ENCODE data around the gene ZC3H10. TPM values are rescaled to one million over a fixed set of nuclear protein-coding genes. Genes with fewer than 3 reads are reported as not detected.
A peak's percentile ranks its signal among the peaks of the same experiment; 100 is the strongest.

ZC3H10 gene
- total and polyA plus RNA-seq, 2 of the 13 experiments (the other 11 are each of a cell fraction or from before 2014, with no cell fraction given), result 0.70 to 2.3 TPM

DNA sequence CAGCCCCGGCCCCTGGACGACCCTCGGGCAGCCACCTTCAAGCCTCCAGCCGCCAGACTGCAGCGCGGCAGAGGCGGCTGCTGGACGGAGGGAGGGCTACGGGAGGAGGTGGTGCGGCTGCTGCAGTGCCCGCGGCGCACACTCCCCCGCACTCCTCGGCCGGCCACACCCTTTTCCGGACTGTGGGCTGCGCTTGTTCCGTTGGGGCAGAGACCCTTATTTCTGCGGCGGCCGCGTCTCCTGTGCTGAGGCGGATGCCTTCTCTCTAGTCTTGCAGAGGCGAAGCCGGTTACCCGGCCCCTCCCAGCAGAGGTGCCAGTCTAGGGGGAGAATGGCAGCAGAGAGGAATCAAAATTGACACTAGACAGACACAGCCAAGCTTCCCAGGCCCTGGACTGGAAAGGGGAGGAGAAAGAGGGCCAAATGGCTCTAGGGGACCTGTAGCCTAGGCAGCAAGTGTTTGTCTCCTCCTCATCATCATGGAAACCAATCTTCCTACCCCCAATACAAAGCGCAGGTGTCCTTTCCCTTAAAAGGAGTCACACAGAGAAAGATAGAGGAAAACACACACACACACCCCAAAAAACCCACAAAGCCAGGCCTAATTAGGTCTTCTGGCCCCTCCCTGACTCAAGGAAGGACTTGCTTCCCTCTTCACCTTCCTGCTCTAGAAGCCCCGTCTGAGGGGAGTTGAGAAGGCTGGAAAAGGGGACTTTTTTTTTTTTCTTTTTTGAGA lies 11.3 kb downstream of the ZC3H10 start (continued):
- TF ChIP-seq, protein P1, sequence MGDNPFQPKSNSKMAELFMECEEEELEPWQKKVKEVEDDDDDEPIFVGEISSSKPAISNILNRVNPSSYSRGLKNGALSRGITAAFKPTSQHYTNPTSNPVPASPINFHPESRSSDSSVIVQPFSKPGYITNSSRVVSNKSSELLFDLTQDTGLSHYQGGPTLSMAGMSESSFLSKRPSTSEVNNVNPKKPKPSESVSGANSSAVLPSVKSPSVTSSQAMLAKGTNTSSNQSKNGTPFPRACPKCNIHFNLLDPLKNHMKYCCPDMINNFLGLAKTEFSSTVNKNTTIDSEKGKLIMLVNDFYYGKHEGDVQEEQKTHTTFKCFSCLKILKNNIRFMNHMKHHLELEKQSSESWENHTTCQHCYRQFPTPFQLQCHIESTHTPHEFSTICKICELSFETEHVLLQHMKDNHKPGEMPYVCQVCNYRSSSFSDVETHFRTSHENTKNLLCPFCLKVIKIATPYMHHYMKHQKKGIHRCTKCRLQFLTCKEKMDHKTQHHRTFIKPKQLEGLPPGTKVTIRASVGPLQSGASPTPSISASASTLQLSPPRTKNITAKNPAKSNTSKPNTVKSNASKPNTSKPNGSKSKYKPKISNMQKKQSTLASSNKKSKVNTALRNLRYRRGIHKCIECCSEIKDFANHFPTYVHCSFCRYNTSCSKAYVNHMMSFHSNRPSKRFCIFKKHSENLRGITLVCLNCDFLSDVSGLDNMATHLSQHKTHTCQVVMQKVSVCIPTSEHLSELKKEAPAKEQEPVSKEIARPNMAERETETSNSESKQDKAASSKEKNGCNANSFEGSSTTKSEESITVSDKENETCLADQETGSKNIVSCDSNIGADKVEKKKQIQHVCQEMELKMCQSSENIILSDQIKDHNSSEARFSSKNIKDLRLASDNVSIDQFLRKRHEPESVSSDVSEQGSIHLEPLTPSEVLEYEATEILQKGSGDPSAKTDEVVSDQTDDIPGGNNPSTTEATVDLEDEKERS (CRISPR knock-in tag; IDR thresholded peaks at IDR 0.05), result 0 out of 2 replicates have a peak, but pooled peaks have one; percentile 23
- TF ChIP-seq ZNF709 (CRISPR knock-in tag; IDR thresholded peaks at IDR 0.05) (no peak), RXRB (CRISPR knock-in tag; IDR thresholded peaks at IDR 0.05; ENCODE audit: borderline replicate concordance) (no peak), ERF (CRISPR knock-in tag; IDR thresholded peaks at IDR 0.05) (0 out of 2 replicates have a peak, but pooled peaks have one; percentile 59), MAZ (IDR thresholded peaks at IDR 0.05; ENCODE audit: borderline replicate concordance, low read depth, low read length) (no peak), MAZ (CRISPR knock-in tag; IDR thresholded peaks at IDR 0.05; ENCODE audit: low read depth) (peak; percentile 33; the same call in 1 of the 2 replicates), STAT5B (CRISPR knock-in tag; IDR thresholded peaks at IDR 0.05) (no peak), ZBTB38 (CRISPR knock-in tag; IDR thresholded peaks at IDR 0.05) (0 out of 2 replicates have a peak, but pooled peaks have one; percentile 25), ZNF552 (CRISPR knock-in tag; IDR thresholded peaks at IDR 0.05; ENCODE audit: borderline replicate concordance) (no peak), MBNL3 (CRISPR knock-in tag; conservative IDR thresholded peaks at IDR 0.05) (no peak), ZNF557 (CRISPR knock-in tag; IDR thresholded peaks at IDR 0.05) (no peak), SRF (IDR thresholded peaks at IDR 0.05; ENCODE audit: low read depth, low read length) (no peak), ARHGAP35 (CRISPR knock-in tag; IDR thresholded peaks at IDR 0.05; ENCODE audit: borderline replicate concordance) (no peak), NFYC (CRISPR knock-in tag; IDR thresholded peaks at IDR 0.05) (no peak), ZC3H13 (CRISPR knock-in tag; IDR thresholded peaks at IDR 0.05) (no peak), TP53 (CRISPR knock-in tag; conservative IDR thresholded peaks at IDR 0.05) (no peak), KLF9 (CRISPR knock-in tag; IDR thresholded peaks at IDR 0.05; ENCODE audit: low read depth) (peak; percentile 65; the same call in 1 of the 2 replicates), AHR (CRISPR knock-in tag; IDR thresholded peaks at IDR 0.05) (no peak), ZNF460 (CRISPR knock-in tag; IDR thresholded peaks at IDR 0.05; ENCODE audit: borderline replicate concordance) (no peak), ZNF251 (CRISPR knock-in tag; IDR thresholded peaks at IDR 0.05) (no peak), ZNF879 (CRISPR knock-in tag; IDR thresholded peaks at IDR 0.05) (no peak), ZC3H4 (CRISPR knock-in tag; IDR thresholded peaks at IDR 0.05; ENCODE audit: borderline replicate concordance) (no peak), MAFK (conservative IDR thresholded peaks at IDR 0.05 in 1 of 2, IDR thresholded peaks at IDR 0.05 in 1 of 2; ENCODE audit: low read length in 2 of 2) (no peak), ZNF496 (CRISPR knock-in tag; IDR thresholded peaks at IDR 0.05; ENCODE audit: insufficient replicate concordance) (no peak)
- TF ChIP-seq, protein P2, sequence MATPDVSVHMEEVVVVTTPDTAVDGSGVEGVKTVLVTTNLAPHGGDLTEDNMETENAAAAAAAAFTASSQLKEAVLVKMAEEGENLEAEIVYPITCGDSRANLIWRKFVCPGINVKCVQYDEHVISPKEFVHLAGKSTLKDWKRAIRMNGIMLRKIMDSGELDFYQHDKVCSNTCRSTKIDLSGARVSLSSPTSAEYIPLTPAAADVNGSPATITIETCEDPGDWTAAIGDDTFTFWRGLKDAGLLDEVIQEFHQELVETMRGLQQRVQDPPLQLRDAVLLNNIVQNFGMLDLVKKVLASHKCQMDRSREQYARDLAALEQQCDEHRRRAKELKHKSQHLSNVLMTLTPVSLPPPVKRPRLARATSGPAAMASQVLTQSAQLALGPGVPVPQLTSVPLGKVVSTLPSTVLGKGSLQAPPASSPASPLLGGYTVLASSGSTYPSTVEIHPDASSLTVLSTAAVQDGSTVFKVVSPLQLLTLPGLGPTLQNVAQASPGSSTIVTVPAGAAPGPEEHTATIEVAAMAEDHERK (CRISPR knock-in tag; IDR thresholded peaks at IDR 0.05; ENCODE audit: low read depth), result no peak
- TF ChIP-seq, protein P3, sequence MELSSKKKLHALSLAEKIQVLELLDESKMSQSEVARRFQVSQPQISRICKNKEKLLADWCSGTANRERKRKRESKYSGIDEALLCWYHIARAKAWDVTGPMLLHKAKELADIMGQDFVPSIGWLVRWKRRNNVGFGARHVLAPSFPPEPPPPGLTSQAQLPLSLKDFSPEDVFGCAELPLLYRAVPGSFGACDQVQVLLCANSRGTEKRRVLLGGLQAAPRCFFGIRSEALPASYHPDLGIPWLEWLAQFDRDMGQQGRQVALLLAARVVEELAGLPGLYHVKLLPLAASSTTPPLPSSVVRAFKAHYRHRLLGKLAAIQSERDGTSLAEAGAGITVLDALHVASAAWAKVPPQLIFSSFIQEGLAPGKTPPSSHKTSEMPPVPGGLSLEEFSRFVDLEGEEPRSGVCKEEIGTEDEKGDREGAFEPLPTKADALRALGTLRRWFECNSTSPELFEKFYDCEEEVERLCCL (CRISPR knock-in tag; IDR thresholded peaks at IDR 0.05; ENCODE audit: borderline replicate concordance), result no peak

Data from HepG2 (cell line).